ENCODE results near the gene CLCN2.

DNA sequence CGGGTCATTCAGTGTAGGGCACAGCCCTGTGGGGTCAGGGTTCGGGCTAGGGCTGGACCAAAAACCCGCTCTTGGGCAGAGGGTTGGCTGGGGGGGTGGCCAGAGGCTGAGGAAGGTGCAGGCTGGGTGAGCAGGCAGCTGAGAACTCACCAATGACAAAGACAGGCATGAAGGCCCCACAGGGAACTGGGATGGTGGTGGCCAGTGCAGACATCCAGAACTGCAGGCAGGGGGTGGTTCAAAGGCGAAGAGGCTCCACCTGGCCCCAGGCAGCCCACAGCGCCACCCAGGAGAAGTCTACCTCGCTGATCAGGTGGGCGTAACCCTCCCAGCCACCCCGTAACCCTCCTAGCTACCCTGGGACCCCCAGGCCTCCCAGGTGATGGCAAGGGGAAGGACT, 6.7 kb downstream of the CLCN2 start:
- TF ChIP-seq, protein P1, sequence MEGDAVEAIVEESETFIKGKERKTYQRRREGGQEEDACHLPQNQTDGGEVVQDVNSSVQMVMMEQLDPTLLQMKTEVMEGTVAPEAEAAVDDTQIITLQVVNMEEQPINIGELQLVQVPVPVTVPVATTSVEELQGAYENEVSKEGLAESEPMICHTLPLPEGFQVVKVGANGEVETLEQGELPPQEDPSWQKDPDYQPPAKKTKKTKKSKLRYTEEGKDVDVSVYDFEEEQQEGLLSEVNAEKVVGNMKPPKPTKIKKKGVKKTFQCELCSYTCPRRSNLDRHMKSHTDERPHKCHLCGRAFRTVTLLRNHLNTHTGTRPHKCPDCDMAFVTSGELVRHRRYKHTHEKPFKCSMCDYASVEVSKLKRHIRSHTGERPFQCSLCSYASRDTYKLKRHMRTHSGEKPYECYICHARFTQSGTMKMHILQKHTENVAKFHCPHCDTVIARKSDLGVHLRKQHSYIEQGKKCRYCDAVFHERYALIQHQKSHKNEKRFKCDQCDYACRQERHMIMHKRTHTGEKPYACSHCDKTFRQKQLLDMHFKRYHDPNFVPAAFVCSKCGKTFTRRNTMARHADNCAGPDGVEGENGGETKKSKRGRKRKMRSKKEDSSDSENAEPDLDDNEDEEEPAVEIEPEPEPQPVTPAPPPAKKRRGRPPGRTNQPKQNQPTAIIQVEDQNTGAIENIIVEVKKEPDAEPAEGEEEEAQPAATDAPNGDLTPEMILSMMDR (IDR thresholded peaks at IDR 0.05) = no peak
- TF ChIP-seq MAZ (IDR thresholded peaks at IDR 0.05; ENCODE audit: borderline replicate concordance, low read depth, low read length) (no peak), JUN (IDR thresholded peaks at IDR 0.05) (no peak), USF2 (IDR thresholded peaks at IDR 0.05) (no peak), CEBPB (IDR thresholded peaks at IDR 0.05) (no peak), POLR2A (IDR thresholded peaks at IDR 0.05; ENCODE audit: low read length) (no peak)

All from A549 (cell line).